Measurements from ENCODE around the gene APBA3. TPM values are rescaled to one million over a fixed set of nuclear protein-coding genes. Genes with fewer than 3 reads are reported as not detected.

APBA3 gene
- total and polyA plus RNA-seq, 9 of the 15 experiments (the other 6 are each of a cell fraction or from before 2014, with no cell fraction given): 0.10 to 29.5 (median 11.5) TPM

DNA sequence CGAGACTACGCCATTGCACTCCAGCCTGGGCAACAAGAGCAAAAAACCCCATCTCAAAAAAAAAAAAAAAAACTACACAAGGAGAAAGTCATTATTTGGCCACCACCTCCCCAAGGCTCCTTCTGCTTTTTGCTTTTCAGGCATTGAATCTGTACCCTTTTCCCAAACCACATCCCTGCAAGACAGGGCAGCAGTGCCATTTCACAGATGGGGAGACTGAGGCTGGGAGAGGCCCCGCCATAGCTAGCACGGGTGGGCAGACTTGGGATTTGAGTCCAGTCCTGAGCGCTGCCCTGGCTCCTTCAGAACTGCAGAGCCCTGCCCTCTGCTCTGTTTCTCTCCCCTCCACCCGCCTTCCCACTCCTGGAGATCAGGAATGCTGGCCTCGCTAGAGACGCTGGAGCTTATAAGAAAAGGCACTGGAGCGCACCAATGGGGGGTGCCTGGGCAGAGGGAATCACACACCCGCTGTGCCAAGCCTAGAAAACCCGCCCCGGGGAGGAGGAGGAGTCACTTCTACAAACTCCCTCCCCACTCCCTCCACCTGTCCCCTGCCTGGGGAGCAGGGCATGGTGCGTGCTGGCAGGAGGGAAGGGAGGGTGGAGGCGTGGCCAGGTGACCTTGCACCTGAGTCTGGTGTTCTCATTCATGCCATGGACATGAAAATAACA lies 35.7 kb downstream of the APBA3 start (continued):
- TF ChIP-seq, protein P1, sequence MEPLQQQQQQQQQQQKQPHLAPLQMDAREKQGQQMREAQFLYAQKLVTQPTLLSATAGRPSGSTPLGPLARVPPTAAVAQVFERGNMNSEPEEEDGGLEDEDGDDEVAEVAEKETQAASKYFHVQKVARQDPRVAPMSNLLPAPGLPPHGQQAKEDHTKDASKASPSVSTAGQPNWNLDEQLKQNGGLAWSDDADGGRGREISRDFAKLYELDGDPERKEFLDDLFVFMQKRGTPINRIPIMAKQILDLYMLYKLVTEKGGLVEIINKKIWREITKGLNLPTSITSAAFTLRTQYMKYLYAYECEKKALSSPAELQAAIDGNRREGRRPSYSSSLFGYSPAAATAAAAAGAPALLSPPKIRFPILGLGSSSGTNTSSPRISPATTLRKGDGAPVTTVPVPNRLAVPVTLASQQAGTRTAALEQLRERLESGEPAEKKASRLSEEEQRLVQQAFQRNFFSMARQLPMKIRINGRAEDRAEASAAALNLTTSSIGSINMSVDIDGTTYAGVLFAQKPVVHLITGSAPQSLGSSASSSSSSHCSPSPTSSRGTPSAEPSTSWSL (CRISPR knock-in tag; IDR thresholded peaks at IDR 0.05; ENCODE audit: borderline replicate concordance): no peak
- TF ChIP-seq ARID1B (IDR thresholded peaks at IDR 0.05): no peak
- TF ChIP-seq BRF1 (IDR thresholded peaks at IDR 0.05; ENCODE audit: borderline replicate concordance, extremely low read depth, insufficient read length): no peak
- TF ChIP-seq SMARCA5 (IDR thresholded peaks at IDR 0.05): 0 out of 2 replicates have a peak, but pooled peaks have one; percentile 31

DNA sequence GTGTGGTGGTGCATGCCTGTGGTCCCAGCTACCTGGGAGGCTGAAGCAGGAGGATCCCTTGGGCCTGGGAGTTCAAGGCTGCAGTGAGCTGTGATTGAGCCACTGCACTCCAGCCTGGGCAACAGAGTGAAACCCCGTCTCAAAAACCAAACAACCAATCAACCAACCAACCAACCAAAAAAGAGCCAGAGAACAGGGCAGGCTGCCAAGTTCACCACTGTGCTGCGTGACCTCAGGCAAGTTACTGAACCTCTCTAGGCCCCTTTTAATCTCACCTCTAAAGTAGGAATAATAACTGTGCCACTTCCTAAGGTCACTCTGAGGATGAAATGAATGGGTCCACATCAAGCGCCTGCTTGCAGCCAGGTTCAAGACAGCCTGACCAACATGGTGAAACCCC lies 36.4 kb downstream of the APBA3 start:
- intact Hi-C loops (cut with micrococcal nuclease) (no loop called here), in situ Hi-C loops (cut with MboI) (no loop called here)
- Histone ChIP-seq H3K4me3 (no peak overlapping the region), H3K9me3 (replicated peaks; ENCODE audit: control insufficient read depth, insufficient read depth, low read depth, low read length) (no peaks in the 10 kb centered on the region), H2AFZ (ENCODE audit: low read depth, low read length) (no peak overlapping the region), H3K79me2 (ENCODE audit: control insufficient read depth, insufficient read depth, low read length) (no peaks in the 10 kb centered on the region), H3K4me1 (replicated peaks in 1 of 2; ENCODE audit: control insufficient read depth in 2 of 2, insufficient read depth in 2 of 2, low read length in 2 of 2) (peaks cover 7 to 31% of the 10 kb centered on the region in 2 experiments; a peak in 3 of 5 replicates), H4K20me1 (replicated peaks; ENCODE audit: control insufficient read depth, insufficient read depth, low read length) (no peaks in the 10 kb centered on the region), H3K27ac (ENCODE audit: extremely low read depth, low read depth, low read length) (no peak overlapping the region), H3K4me2 (ENCODE audit: insufficient read depth, low read length) (no peak overlapping the region), H3K9me1 (ENCODE audit: control insufficient read depth, insufficient read depth, low read length) (no peaks in the 10 kb centered on the region), H3K36me3 (ENCODE audit: control insufficient read depth, insufficient read depth, low read length) (no peaks in the 10 kb centered on the region), H3K27me3 (ENCODE audit: control insufficient read depth in 2 of 2, insufficient read depth in 2 of 2, low read length in 2 of 2) (no peaks in the 10 kb centered on the region), H3K9ac (ENCODE audit: insufficient read depth in 1 of 2, low read depth in 2 of 2, low read length in 2 of 2) (no peak overlapping the region)
- DNase-seq (ENCODE audit: extremely low read depth in 1 of 4, low spot score in 3 of 4) (no peak), FAIRE-seq (no peak), ATAC-seq (no peak)
- TF ChIP-seq NUFIP1 (IDR thresholded peaks at IDR 0.05; ENCODE audit: partially characterized antibody) (no peak), NFIC (IDR thresholded peaks at IDR 0.05) (peak; percentile 79), ZFP36 (IDR thresholded peaks at IDR 0.05; ENCODE audit: low read depth, low read length, partially characterized antibody) (peak; percentile 29), CBX2 (IDR thresholded peaks at IDR 0.05; ENCODE audit: insufficient read depth, low read length, poor library complexity, severe bottlenecking) (no peak), ARID2 (IDR thresholded peaks at IDR 0.05) (no peak)
- 63% methylated on average over 2 of the region's 3 CpGs for WGBS (ENCODE audit: insufficient coverage, low coverage, missing lambda C conversion rate)
- POLR2A ChIA-PET: interaction anchor here (0.6 to 0.8 kb wide), 3 partner anchors 9 to 704 kb away, joined by 3 to 4 read pairs (median 3); no protein-coding TSS in a partner anchor
- no TSS peak for BruUV-seq (replicated peaks)
- CTCF ChIA-PET (ENCODE audit: low intra/inter-chr PET ratio): no interaction called here
